G401.6 (cell line): Measurements from ENCODE around the gene CARNS1.

ENCODE experiments used
- FAIRE-seq: peaks from 2 replicates; lab custom pipeline; 2012; peaks lifted over from hg19 to GRCh38; lab: Jason Lieb, UNC

The CARNS1 gene

GRCh38 chr11:67428052-67429001 is 12.8 kb downstream of the CARNS1 start, which contains the start of gene RPS6KB2:
TSS of gene RPS6KB2 (plus strand) at chr11:67428494. CDS start at chr11:67428546, 52 bp downstream.
- FAIRE-seq, result peak; percentile 95

GRCh38 chr11:67429038-67429668 is 13.7 kb downstream of the CARNS1 start:
- no peak for FAIRE-seq

GRCh38 chr11:67429722-67430121 is 14.2 kb downstream of the CARNS1 start:
- no peak for FAIRE-seq

GRCh38 chr11:67431346-67432249 is 16.1 kb downstream of the CARNS1 start:
- FAIRE-seq, result no peak

- FAIRE-seq, result no peak
Observed at GRCh38 chr11:67432655-67433349, 17.3 kb downstream of the CARNS1 start.

GRCh38 chr11:67433536-67434394 is 18.3 kb downstream of the CARNS1 start:
- no peak for FAIRE-seq

- FAIRE-seq, result no peak
Observed at GRCh38 chr11:67434395-67434881, 19.0 kb downstream of the CARNS1 start.

- FAIRE-seq, result no peak
Observed at GRCh38 chr11:67435031-67435726, 19.7 kb downstream of the CARNS1 start.

- no peak for FAIRE-seq
Observed at GRCh38 chr11:67435727-67436458, 20.4 kb downstream of the CARNS1 start.

GRCh38 chr11:67436459-67437081 is 21.1 kb downstream of the CARNS1 start:
- no peak for FAIRE-seq

- no peak for FAIRE-seq
Observed at GRCh38 chr11:67437082-67437808, 21.8 kb downstream of the CARNS1 start, which contains the start of gene PTPRCAP. TSS of gene PTPRCAP (minus strand) at chr11:67437682. CDS start at chr11:67437619, 63 bp downstream.

- FAIRE-seq, result no peak
Observed at GRCh38 chr11:67437809-67438157, 22.3 kb downstream of the CARNS1 start.

- no peak for FAIRE-seq
Observed at GRCh38 chr11:67438158-67438902, 22.9 kb downstream of the CARNS1 start.

GRCh38 chr11:67439321-67440228 is 24.1 kb downstream of the CARNS1 start:
- no peak for FAIRE-seq

- no peak for FAIRE-seq
Observed at GRCh38 chr11:67440229-67441097, 25.0 kb downstream of the CARNS1 start.
